Stimulated activated naive CD4-positive, alpha-beta T cell (primary cell): ENCODE results near the gene KLF16.

Experiments used
- DNase-seq, 6 experiments: peaks; one replicate each; lab custom pipeline; 2025; lab: John Stamatoyannopoulos, UW

The KLF16 gene

GRCh38 chr19:1855040-1855827 lies 8.1 kb downstream of the KLF16 start:
- DNase-seq = peak; percentile 56 to 83 (median 71)

GRCh38 chr19:1854542-1855039 lies 8.8 kb downstream of the KLF16 start:
- peak in 1 of 6 experiments; percentile 47 for DNase-seq

GRCh38 chr19:1854039-1854541 lies 9.3 kb downstream of the KLF16 start:
- DNase-seq = no peak

GRCh38 chr19:1853295-1854038 lies 9.9 kb downstream of the KLF16 start:
- peak; percentile 50 to 78 (median 68) for DNase-seq

- DNase-seq = peak in 1 of 6 experiments; percentile 30
Measured at GRCh38 chr19:1852581-1853128, 10.7 kb downstream of the KLF16 start.

GRCh38 chr19:1851654-1852580 lies 11.5 kb downstream of the KLF16 start:
- DNase-seq = peak; percentile 65 to 82 (median 74)

- peak in 2 of 6 experiments; percentile 15 to 33 for DNase-seq
Measured at GRCh38 chr19:1850809-1851653, 12.3 kb downstream of the KLF16 start.

GRCh38 chr19:1849886-1850398 lies 13.4 kb downstream of the KLF16 start:
- no peak for DNase-seq

- no peak for DNase-seq
Measured at GRCh38 chr19:1849132-1849474, 14.3 kb downstream of the KLF16 start.

GRCh38 chr19:1848399-1849131 lies 14.8 kb downstream of the KLF16 start, which contains the start of gene REXO1:
Gene REXO1 (minus strand): TSS chr19:1848483. CDS start chr19:1848358, 125 bp downstream.
- peak; percentile 94 to 99 (median 98) for DNase-seq

GRCh38 chr19:1847684-1848398 lies 15.5 kb downstream of the KLF16 start:
- peak in 2 of 6 experiments; percentile 32 to 79 for DNase-seq

GRCh38 chr19:1847348-1847683 lies 16.1 kb downstream of the KLF16 start:
- DNase-seq = no peak

- no peak for DNase-seq
Measured at GRCh38 chr19:1846517-1847204, 16.7 kb downstream of the KLF16 start.

- DNase-seq = no peak
Measured at GRCh38 chr19:1845642-1846041, 17.7 kb downstream of the KLF16 start.

GRCh38 chr19:1845125-1845515 lies 18.3 kb downstream of the KLF16 start:
- no peak for DNase-seq

GRCh38 chr19:1844513-1845124 lies 18.8 kb downstream of the KLF16 start:
- DNase-seq = no peak

- no peak for DNase-seq
Measured at GRCh38 chr19:1843646-1844394, 19.6 kb downstream of the KLF16 start.
